22Rv1 (cell line): ENCODE data around the gene DLG5.

Source experiments
- H3K27ac ChIP-seq: fragments of 450-650 bp; 2 replicates; pipeline ENCODE4 v1.5.1; 2017
- ZFX ChIP-seq: fragments of 450-650 bp; IDR thresholded peaks from 2 replicates; pipeline ENCODE4 v1.6.1; 2017; ENCODE audit warnings: antibody characterized with exemption, borderline replicate concordance
- TF ChIP-seq, protein P1 (sequence below): fragments of 450-650 bp; IDR thresholded peaks from 2 replicates; pipeline ENCODE4 v1.5.1; 2017; ENCODE audit warnings: mild to moderate bottlenecking

DLG5 gene

DNA sequence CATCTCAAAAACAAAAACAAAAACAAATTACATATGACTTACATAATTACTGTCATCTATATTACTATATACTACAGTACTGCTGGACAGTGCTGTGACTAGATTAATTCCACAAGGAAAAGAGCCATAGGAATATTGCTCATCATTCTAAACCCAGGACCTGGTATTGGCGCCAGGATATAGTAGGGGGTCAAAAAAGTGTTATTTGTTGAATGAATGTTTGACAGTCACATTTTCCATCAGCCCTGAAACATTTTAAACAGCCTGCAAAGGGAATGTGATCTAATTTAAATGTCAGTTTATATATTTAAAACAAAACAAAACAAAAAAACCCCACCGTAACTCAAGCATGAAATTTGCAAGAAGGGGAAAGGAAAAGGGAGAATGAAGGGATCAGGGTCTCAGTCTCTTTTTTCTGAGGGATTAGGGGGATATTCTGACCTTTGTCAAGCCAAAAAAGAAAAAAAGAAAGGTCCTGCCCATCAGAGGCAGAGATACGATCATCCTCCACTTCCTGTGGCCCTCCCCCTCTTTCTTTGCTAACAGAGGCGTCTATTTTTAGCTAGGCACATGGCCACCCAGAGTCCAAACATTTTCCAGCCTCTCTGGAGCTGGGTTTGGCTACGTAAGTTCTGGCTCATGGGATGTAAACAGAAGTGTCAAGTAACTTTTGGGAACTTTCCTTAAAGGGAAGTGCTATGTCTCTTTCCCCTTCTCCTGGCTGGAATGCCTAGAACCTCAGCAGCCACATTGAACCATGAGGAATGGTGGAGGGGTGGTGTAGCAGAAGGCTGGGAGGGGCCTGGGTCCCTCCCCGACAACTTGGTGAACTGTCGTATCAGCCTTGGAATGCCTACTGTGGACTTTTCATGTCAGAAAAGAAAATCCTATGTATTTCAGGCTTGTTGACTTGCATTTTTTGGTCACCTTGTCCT lies 44.6 kb upstream of the DLG5 start:
- peak overlapping the region; percentile 73 for H3K27ac ChIP-seq
- TF ChIP-seq ZFX, result no peak
- TF ChIP-seq, protein P1, sequence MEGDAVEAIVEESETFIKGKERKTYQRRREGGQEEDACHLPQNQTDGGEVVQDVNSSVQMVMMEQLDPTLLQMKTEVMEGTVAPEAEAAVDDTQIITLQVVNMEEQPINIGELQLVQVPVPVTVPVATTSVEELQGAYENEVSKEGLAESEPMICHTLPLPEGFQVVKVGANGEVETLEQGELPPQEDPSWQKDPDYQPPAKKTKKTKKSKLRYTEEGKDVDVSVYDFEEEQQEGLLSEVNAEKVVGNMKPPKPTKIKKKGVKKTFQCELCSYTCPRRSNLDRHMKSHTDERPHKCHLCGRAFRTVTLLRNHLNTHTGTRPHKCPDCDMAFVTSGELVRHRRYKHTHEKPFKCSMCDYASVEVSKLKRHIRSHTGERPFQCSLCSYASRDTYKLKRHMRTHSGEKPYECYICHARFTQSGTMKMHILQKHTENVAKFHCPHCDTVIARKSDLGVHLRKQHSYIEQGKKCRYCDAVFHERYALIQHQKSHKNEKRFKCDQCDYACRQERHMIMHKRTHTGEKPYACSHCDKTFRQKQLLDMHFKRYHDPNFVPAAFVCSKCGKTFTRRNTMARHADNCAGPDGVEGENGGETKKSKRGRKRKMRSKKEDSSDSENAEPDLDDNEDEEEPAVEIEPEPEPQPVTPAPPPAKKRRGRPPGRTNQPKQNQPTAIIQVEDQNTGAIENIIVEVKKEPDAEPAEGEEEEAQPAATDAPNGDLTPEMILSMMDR, result no peak

- H3K27ac ChIP-seq, result no peak overlapping the region
- no peak for TF ChIP-seq ZFX
- TF ChIP-seq, protein P1, result no peak
Observed at GRCh38 chr10:77969114-77969513, 42.6 kb upstream of the DLG5 start.

DNA sequence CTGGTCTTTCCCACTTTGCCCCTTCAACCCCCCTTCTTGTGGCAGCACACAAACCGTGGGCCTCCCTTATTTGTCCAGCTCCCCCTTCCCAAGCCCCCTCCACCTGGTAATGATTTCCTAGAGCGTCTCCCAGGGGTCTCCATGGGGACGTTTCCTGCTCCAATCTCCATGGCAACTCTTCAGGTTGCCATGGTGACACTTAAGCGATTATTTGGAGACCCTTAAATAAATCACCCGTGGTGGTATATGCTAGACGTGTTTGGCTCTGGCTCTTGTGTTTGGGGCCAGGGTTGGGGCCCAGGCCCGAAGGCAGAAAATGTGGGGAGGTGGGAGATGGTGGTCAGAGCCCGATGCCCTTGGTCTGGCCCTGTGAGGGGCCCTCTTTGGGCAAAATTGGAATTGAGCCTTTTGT lies 41.1 kb upstream of the DLG5 start:
- TF ChIP-seq, protein P1, result no peak
- TF ChIP-seq ZFX, result no peak

GRCh38 chr10:77965294-77965693 lies 38.7 kb upstream of the DLG5 start:
- TF ChIP-seq, protein P1, result no peak
- no peak for TF ChIP-seq ZFX
- H3K27ac ChIP-seq, result no peak overlapping the region

More for the DNA sequence above, 41.1 kb upstream of the DLG5 start:
- H3K27ac ChIP-seq, result no peak overlapping the region

DNA sequence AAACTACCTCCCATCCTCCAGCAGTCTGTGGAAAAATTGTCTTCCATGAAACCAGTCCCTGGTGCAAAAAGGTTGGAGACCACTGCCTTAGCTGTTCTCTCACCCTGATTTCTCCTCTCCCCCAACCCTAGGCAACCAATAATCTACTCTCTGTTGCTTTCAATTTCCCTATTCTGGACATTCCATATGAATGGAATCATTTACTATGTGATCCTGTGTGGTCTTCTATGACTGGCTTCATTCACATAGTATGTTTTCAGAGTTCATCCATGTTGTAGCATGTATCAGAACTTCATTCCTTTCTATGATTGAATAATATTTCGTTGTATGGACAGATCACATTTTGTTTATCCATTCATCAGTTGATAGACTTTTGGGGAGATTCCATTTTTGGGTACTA lies 38.3 kb upstream of the DLG5 start:
- no peak overlapping the region for H3K27ac ChIP-seq
- TF ChIP-seq ZFX, result no peak
- TF ChIP-seq, protein P1, result no peak

DNA sequence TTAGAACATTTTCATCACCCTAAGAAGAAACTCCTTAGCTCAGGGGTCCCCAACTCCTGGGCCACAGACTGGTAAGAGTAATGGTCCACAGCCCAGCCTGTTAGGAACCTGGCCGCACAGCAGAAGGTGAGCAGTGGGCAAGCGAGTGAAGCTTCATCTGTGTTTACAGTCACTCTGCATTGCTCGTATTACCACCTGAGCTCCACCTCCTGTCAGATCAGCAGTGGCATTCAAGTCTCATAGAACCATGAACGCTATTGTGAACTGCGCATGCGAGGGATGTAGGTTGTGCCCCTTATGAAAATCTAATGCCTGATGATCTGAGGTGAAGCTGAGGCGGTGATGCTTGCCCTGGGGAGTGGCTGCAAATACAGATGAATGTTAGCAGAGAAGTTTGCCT lies 37.3 kb upstream of the DLG5 start:
- no peak for TF ChIP-seq ZFX
- TF ChIP-seq, protein P1, result no peak

GRCh38 chr10:77962350-77963146 lies 36.0 kb upstream of the DLG5 start:
- TF ChIP-seq ZFX, result no peak
- TF ChIP-seq, protein P1, result no peak
- no peak overlapping the region for H3K27ac ChIP-seq

More for the DNA sequence above, 37.3 kb upstream of the DLG5 start:
- no peak overlapping the region for H3K27ac ChIP-seq
